NCI-H460 (cell line): ENCODE data around the gene MYH14. TPM values are rescaled to one million over a fixed set of nuclear protein-coding genes. Genes with fewer than 3 reads are reported as not detected.

Source experiments
- DNase-seq: peaks from one replicate; pipeline ENCODE4 v3.0.0-alpha.2; 2016; ENCODE audit warnings: low read depth; ENCODE audit errors: extremely low read depth
- total RNA-seq: library from RNA; depleted of rRNA; stranded (reverse); fragments of >200 nt; shearing (Covaris generic); gene quantifications from 2 replicates; pipeline ENCODE4 v1.2.3, GENCODE V29; 2014

The MYH14 gene
- total RNA-seq, 1 experiment from 2014 or later, result 3.0 TPM

DNA sequence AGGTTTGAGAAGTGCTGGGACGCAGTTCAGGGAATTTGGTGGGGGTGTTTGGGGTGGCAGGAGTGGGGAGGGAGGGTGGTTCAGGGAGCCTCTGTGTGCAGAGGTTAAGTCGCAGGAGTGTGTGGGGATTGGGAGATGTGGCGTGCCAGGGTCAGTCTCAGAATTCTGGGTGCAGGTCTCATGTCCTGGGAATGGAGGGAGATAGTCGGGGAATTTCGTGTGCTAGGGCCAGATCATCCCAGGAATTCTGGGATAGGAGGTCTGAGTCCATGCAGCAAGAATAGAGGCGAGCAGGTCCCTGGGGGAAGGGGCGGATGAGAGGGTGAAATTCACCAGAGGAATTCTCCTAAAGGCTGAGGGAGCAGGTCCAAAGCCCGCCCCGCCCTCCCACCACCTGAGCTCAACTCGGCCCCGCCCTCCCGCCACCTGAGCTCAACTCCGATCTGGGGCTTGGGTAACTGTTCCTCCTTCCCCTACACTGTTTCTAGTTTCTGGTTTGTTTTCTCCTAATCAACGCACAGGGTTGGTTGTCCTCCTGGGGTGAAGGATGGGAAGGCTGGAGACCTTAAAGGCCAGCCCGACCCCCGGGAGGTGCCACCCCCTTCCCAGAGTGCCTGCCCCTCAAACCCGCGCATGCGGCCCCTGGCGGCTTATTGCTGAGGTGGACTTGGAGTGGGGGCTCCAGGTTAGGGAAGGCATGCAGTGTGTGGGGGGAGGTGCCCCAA, 110.6 kb downstream of the MYH14 start:
- no peak for DNase-seq

GRCh38 chr19:50314724-50315708, 111.6 kb downstream of the MYH14 start:
- DNase-seq, result no peak

DNA sequence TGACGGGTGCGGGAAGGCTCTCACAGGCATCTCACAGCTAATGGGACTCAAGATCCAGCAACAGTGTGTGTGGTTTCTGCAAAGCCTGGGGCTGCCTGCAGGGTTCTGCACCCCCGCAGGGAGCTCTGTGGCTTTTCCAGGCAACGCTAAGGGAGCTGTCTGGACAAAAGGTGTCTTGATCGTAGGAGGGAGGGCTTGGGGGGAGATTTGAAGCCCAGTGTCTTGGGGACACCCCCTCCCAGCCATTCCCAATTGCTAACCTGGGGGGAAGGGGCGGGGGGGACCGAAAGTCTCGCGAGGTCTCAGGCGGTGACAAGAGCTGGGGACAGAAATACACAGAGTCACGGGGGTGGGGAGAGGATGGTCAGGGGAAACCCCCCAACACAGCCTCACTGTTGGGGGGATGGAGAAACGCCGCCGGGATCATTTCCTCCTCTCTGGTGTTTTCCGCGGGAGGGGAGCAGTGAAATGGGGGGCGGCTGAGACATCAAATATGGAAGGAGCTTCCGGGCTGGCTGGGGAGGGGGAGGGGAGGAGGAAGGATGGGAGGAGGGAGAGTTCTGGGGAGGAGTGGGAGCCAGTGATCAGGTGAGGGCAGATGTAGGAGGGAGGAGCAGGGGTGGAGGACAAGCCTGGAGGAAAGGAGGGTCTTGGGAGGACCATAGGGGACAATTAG, 112.5 kb downstream of the MYH14 start:
- no peak for DNase-seq

DNA sequence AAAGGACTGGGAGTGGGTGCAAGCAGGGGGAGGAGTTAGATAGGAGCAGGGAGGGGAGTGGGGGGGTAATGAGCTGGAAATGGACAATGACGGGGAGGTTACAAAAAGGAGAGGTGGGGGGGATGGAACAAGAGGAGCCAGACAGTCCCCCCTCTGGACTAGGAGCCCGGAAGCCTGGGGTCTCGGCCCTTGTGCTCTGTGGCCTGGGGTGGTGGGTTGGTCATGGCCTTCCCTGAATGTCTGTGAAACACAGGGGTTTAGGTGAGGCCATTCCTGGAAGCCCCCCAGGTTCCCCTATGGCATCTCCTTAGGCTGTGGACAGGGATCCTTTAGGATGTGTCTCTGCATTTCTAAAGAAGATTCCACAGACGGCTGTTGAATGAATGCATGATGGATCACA, 113.7 kb downstream of the MYH14 start:
- no peak for DNase-seq

DNA sequence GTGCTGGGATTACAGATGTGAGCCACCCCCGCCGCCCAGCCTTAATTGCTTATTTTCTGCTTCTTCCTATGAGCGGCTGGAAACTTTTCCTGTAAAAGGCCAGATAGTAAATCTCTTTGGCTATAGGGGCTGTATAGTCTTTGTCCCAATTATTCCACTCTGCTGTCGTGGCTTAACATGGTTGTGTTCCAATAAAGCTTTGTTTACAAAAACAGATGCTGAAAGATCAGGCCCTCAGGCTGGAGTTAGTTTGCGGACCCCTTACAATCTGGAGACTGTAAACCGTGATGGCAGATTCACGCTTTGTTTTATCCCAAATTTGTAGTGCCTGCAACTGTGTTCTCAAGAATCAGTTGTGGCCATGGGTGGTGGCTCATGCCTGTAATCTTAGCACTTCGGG, 115.0 kb downstream of the MYH14 start:
- no peak for DNase-seq

DNA sequence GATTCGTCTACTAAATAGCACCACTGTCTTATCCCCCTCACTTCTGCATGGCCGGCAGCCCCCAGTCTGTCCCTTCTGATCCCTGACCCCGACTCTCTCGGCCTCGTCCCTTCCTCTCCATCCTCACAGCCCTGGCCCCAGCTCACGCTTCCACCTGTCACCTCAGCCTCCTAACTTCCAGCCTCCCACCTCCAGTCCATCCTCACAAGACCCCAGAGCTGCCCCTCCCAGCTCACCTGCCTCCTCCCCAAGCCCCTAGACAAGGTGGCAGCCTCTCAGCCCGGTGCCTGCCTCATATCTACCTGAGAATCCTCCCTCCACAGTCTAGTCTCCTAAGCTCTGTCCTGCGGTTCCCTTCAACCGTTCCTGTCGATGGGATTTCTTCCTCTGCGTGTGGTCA, 115.7 kb downstream of the MYH14 start:
- no peak for DNase-seq

DNA sequence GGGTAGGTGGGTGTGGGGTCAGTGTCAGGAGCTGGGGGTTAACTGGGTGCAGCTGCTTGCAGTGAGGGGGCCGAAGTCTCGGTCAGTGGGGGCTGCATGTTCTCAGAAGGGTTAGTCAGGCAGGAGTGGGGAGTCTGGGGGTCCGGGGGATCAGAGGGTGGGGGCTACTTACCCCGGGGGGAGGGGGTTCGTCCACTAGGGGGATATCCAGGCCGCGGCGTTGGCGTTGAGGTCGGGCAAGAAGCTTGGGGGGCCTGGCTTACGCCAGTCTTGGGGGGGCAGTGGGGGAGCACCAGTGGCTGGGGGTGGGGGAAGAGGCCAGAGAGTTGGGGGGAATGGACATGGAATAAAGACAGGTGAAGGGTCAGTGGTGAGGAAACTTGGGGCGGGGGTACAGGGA, 116.6 kb downstream of the MYH14 start:
- no peak for DNase-seq

- no peak for DNase-seq
Observed at GRCh38 chr19:50320596-50320995, 117.2 kb downstream of the MYH14 start.

- no peak for DNase-seq
Observed at GRCh38 chr19:50321831-50322230, 118.4 kb downstream of the MYH14 start.

GRCh38 chr19:50322234-50322633, 118.8 kb downstream of the MYH14 start:
- DNase-seq, result no peak

- no peak for DNase-seq
Observed at GRCh38 chr19:50322931-50323781, 119.7 kb downstream of the MYH14 start.

DNA sequence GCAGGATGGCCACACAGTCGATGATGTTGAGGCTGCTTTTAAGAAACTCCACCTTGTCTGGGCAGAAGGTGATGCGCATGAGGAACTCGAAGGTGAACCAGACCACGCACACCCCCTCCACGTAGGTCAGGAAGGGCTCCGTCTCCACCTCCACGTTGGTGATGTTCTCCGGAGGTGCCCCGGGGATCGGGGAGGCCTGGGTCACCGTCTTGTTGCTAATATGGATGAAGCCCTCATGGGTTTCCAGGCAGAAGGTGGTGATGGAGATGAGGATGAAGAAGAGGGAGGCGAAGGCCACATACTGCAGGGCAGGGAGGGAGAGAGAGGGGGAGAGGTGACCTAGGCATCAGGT, 120.3 kb downstream of the MYH14 start:
- DNase-seq, result no peak

DNA sequence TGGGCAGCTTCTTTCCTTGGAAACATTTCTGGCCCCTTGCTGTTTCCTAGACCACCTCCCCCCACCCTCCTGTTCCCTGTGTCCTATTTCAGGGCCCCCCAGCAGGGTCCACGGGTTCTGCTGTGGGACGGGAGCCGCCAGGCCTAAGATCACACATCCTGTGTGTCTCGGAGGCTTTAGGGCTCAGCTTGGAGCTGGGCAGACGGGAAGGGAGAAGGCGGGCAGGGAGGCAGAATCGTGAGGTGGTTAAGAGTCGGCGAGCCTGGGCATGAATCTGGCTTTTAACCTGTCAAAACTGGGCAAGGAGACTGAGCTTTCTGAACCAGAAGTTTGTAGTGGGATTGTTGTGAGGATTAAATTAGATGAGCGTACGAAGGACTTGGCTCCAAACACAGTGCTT, 120.9 kb downstream of the MYH14 start:
- DNase-seq, result no peak

DNA sequence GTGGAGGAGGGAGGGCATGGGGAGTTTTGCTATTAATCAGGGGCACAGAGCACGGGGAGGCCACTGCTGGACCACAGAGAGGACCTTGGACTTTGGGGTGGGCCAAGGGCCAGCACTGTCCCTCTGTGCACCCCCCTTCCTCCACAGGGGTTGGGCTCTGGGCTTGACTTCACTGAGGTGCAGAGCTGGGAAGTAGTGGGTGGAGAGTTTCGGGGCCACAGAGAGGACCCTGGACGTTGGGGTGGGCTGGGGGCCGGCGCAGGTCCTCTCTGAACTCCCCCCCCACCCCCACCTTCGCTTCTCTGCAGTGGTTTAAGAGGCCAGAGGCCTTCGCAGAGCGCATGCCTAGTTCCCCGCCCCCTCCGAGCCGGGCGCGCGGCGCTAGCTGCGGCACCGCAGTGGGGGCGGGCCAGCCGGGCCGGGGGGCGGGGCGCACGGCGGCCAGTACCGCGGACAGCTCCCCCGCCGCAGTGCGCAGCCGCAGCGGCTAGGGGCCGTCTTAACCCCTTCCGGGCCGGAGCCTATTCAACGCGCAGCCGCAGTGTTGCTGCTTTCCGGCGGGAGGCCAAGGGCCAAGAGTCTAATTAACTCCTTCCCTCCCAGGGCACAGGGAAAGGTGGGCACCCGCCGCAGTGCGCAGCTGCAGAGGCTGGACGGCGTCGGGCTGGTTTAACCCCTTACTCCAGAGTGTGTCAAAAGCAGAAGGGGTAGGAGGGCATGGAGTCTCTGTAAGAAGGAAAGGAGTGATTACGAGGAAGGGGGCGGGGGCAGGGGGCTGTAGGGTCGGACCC, 122.1 kb downstream of the MYH14 start:
- DNase-seq, result peak; percentile 34

- DNase-seq, result no peak
Observed at GRCh38 chr19:50326101-50326664, 122.8 kb downstream of the MYH14 start.

DNA sequence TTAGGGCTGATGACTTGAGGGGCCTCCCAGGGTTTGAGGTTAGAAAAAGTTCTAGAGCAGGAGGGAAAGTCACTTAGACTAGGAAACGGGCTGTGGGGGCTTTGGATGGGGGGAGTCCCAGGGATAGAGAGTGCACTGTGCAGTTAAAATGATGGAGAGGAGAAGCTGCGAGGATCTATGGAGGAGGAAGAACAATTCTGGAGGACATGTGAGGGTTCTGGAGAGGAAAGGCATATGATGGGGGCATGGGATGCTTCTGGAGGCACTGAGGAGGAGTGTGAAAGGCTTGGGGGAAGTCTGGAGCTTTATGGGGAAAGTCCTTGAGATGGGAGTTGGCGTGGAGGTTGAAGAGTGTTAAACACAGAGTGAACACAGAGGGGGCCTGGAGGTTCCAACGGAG, 123.6 kb downstream of the MYH14 start:
- DNase-seq, result no peak

GRCh38 chr19:50327461-50328223, 124.2 kb downstream of the MYH14 start:
- no peak for DNase-seq

- DNase-seq, result no peak
Observed at GRCh38 chr19:50328224-50328872, 124.9 kb downstream of the MYH14 start.
